H1 (cell line): ENCODE data around the gene TMEM138. TPM values are rescaled to one million over a fixed set of nuclear protein-coding genes. Genes with fewer than 3 reads are reported as not detected.

Experiments
- CTCF ChIA-PET: fragments of 300-600 bp; sonication (Branson Sonifier 250); formaldehyde crosslinking; loops from one replicate; lab custom pipeline; 2021; ENCODE audit not compliant: partially characterized antibody; lab: Charles Lee
- POLR2A ChIA-PET: fragments of 300-600 bp; sonication (Branson Sonifier 250); formaldehyde crosslinking; loops from one replicate; lab custom pipeline; 2021; ENCODE audit warnings: inconsistent platforms; ENCODE audit not compliant: partially characterized antibody; lab: Charles Lee
- DNase-seq, 2 experiments: peaks; one replicate each; pipeline versions ENCODE4 v3.0.0 to v3.0.0-alpha.2; 2010 to 2022; ENCODE audit warnings: low spot score in 2 of 2, low read depth in 1 of 2, mixed read lengths in 1 of 2
- FAIRE-seq: peaks from 2 replicates; lab custom pipeline; 2011; peaks lifted over from hg19 to GRCh38; lab: Jason Lieb, UNC
- H2AFZ ChIP-seq: 2 replicates; pipeline ENCODE4 v1.8.1; 2012; ENCODE audit warnings: low read length, inconsistent platforms
- H2AK5ac ChIP-seq: 2 replicates; pipeline ENCODE4 v1.6.1; 2013; ENCODE audit warnings: low read depth, low read length
- H2BK120ac ChIP-seq: replicated peaks from 2 replicates; pipeline ENCODE3; 2013; ENCODE audit warnings: low read depth, low read length, inconsistent platforms
- H2BK12ac ChIP-seq: 2 replicates; pipeline ENCODE4 v1.6.1; 2013; ENCODE audit warnings: low read depth, low read length
- H2BK15ac ChIP-seq: 2 replicates; pipeline ENCODE4 v1.6.1; 2013; ENCODE audit warnings: low read length
- H2BK20ac ChIP-seq: 2 replicates; pipeline ENCODE4 v1.6.1; 2013; ENCODE audit warnings: low read length
- H2BK5ac ChIP-seq: 2 replicates; pipeline ENCODE4 v1.6.1; 2013; ENCODE audit warnings: low read depth, low read length
- H3K14ac ChIP-seq: 2 replicates; pipeline ENCODE4 v1.6.1; 2013; ENCODE audit warnings: inconsistent platforms; ENCODE audit not compliant: insufficient read length
- H3K18ac ChIP-seq: 2 replicates; pipeline ENCODE4 v1.6.1; 2013; ENCODE audit warnings: low read length; ENCODE audit errors: extremely low read depth
- H3K23ac ChIP-seq: 2 replicates; pipeline ENCODE4 v1.6.1; 2013; ENCODE audit warnings: inconsistent platforms; ENCODE audit not compliant: insufficient read length
- H3K23me2 ChIP-seq: 2 replicates; pipeline ENCODE4 v1.6.1; 2013; ENCODE audit warnings: low read depth, low read length
- H3K27ac ChIP-seq: 2 replicates; pipeline ENCODE4 v1.6.1; 2011; ENCODE audit warnings: low read depth, low read length, inconsistent platforms
- H3K27me3 ChIP-seq, 4 experiments: replicated peaks in 1 of 4; 1 replicate in 1 of 4; 2 replicates in 3 of 4; pipeline versions ENCODE4 v1.6.1 to v1.8.1; 2011 to 2013; ENCODE audit warnings: low read length in 3 of 4, mild to moderate bottlenecking in 3 of 4, inconsistent platforms in 2 of 4, mixed read lengths in 2 of 4, moderate library complexity in 1 of 4; ENCODE audit not compliant: control insufficient read depth in 3 of 4, insufficient read depth in 3 of 4; ENCODE audit errors: extremely low read depth in 1 of 4
- H3K36me3 ChIP-seq, 4 experiments: 2 replicates each; pipeline versions ENCODE4 v1.6.1 to v1.8.1; 2011 to 2013; ENCODE audit warnings: mild to moderate bottlenecking in 4 of 4, low read length in 3 of 4, moderate library complexity in 2 of 4, control low read depth in 1 of 4, inconsistent platforms in 1 of 4; ENCODE audit not compliant: insufficient read depth in 4 of 4, control insufficient read depth in 2 of 4
- H3K4ac ChIP-seq: replicated peaks from 2 replicates; pipeline ENCODE3; 2013; ENCODE audit warnings: low read length, low read depth, mixed read lengths, inconsistent platforms; ENCODE audit not compliant: insufficient read length
- H3K4me1 ChIP-seq, 4 experiments: replicated peaks in 1 of 4; 1 replicate in 1 of 4; 2 replicates in 3 of 4; pipeline versions ENCODE4 v1.6.1 to v1.8.1; 2011 to 2013; ENCODE audit warnings: low read length in 3 of 4, inconsistent platforms in 2 of 4, mixed read lengths in 1 of 4; ENCODE audit not compliant: insufficient read depth in 4 of 4, control insufficient read depth in 3 of 4
- H3K4me2 ChIP-seq, 2 experiments: 2 replicates each; pipeline versions ENCODE4 v1.6.1 to v1.8.1; 2011 to 2013; ENCODE audit warnings: low read depth in 2 of 2, low read length in 2 of 2, control low read depth in 1 of 2, inconsistent platforms in 1 of 2, mild to moderate bottlenecking in 1 of 2; ENCODE audit not compliant: insufficient read depth in 1 of 2
- H3K4me3 ChIP-seq, 4 experiments: fragments of 200-600, 300-600 bp in 1 of 4; sonication (generic), shearing (Covaris generic), sonication (Bioruptor Twin) in 1 of 4; 2 replicates each; pipeline versions ENCODE4 v1.5.1 to v1.8.1; 2011 to 2016; ENCODE audit warnings: low read length in 4 of 4, low read depth in 3 of 4, control low read depth in 2 of 4, inconsistent platforms in 2 of 4, mild to moderate bottlenecking in 2 of 4, mixed read lengths in 1 of 4, moderate library complexity in 1 of 4; ENCODE audit not compliant: insufficient read depth in 2 of 4; ENCODE audit errors: extremely low read depth in 1 of 4
- H3K56ac ChIP-seq: replicated peaks from 2 replicates; pipeline ENCODE3; 2013; ENCODE audit warnings: low read depth, mild to moderate bottlenecking, mixed read lengths, low read length, inconsistent platforms; ENCODE audit not compliant: insufficient read length
- H3K79me1 ChIP-seq: 2 replicates; pipeline ENCODE4 v1.6.1; 2013; ENCODE audit warnings: low read depth, low read length, control low read depth
- H3K79me2 ChIP-seq, 2 experiments: 2 replicates each; pipeline versions ENCODE4 v1.6.1 to v1.8.1; 2012 to 2013; ENCODE audit warnings: low read length in 2 of 2, mild to moderate bottlenecking in 2 of 2, inconsistent platforms in 1 of 2; ENCODE audit not compliant: insufficient read depth in 2 of 2, control insufficient read depth in 1 of 2
- H3K9ac ChIP-seq, 4 experiments: replicated peaks in 1 of 4; 1 replicate in 1 of 4; 2 replicates in 3 of 4; pipeline versions ENCODE4 v1.6.1 to v1.8.1; 2011 to 2013; ENCODE audit warnings: low read depth in 3 of 4, low read length in 3 of 4, control low read depth in 2 of 4, mild to moderate bottlenecking in 2 of 4, moderate library complexity in 2 of 4, inconsistent platforms in 1 of 4; ENCODE audit errors: extremely low read depth in 1 of 4
- H3K9me3 ChIP-seq, 2 experiments: 2 replicates each; pipeline versions ENCODE4 v1.6.1 to v1.8.1; 2012 to 2013; ENCODE audit warnings: mild to moderate bottlenecking in 2 of 2, moderate library complexity in 2 of 2, control low read depth in 1 of 2, inconsistent platforms in 1 of 2, low read depth in 1 of 2, low read length in 1 of 2, mixed read lengths in 1 of 2; ENCODE audit not compliant: insufficient read depth in 2 of 2
- H4K20me1 ChIP-seq, 2 experiments: replicated peaks in 1 of 2; 2 replicates each; pipeline versions ENCODE3 to v1.8.1; 2011 to 2013; ENCODE audit warnings: inconsistent platforms in 2 of 2, low read length in 2 of 2, mild to moderate bottlenecking in 1 of 2; ENCODE audit not compliant: insufficient read depth in 2 of 2, control insufficient read depth in 1 of 2
- H4K5ac ChIP-seq: 2 replicates; pipeline ENCODE4 v1.6.1; 2013; ENCODE audit warnings: low read length, low read depth, mixed read lengths, inconsistent platforms; ENCODE audit not compliant: insufficient read length
- H4K8ac ChIP-seq: 2 replicates; pipeline ENCODE4 v1.8.0; 2013; ENCODE audit warnings: mild to moderate bottlenecking, moderate library complexity, low read length, inconsistent platforms; ENCODE audit not compliant: insufficient read depth; ENCODE audit errors: extremely low read depth
- H4K91ac ChIP-seq: replicated peaks from 2 replicates; pipeline ENCODE3; 2013; ENCODE audit warnings: low read length, mixed read lengths, inconsistent platforms; ENCODE audit not compliant: insufficient read length
- ASH2L ChIP-seq: fragments of 200-600, 300-600 bp; sonication (generic); IDR thresholded peaks from one replicate; pipeline ENCODE4 v1.7.1; 2017; ENCODE audit warnings: low read length
- BCL11A ChIP-seq, 2 experiments: IDR thresholded peaks; one replicate each; pipeline ENCODE4 v1.6.1; 2011; ENCODE audit warnings: low read depth in 2 of 2, low read length in 2 of 2, mild to moderate bottlenecking in 2 of 2
- CBX8 ChIP-seq: fragments of 300-800, 300-1000 bp; sonication (generic); IDR thresholded peaks from 2 replicates; pipeline ENCODE4 v1.7.1; 2016; ENCODE audit warnings: low read depth, low read length, borderline replicate concordance
- JUND ChIP-seq: IDR thresholded peaks from 2 replicates; pipeline ENCODE4 v1.6.1; 2011; ENCODE audit warnings: mild to moderate bottlenecking, improper control_type of control experiment, low read length
- MAFK ChIP-seq: IDR thresholded peaks from 2 replicates; pipeline ENCODE4 v1.6.1; 2012; ENCODE audit warnings: low read depth, mild to moderate bottlenecking, improper control_type of control experiment, low read length
- NRF1 ChIP-seq: IDR thresholded peaks from 2 replicates; pipeline ENCODE4 v1.6.1; 2011; ENCODE audit warnings: mild to moderate bottlenecking, low read depth, low read length, improper control_type of control experiment
- RAD21 ChIP-seq, 2 experiments: IDR thresholded peaks in 1 of 2; conservative IDR thresholded peaks in 1 of 2; 2 replicates each; pipeline ENCODE4 v1.6.1; 2011; ENCODE audit warnings: low read depth in 2 of 2, low read length in 2 of 2, improper control_type of control experiment in 1 of 2, inconsistent platforms in 1 of 2, mild to moderate bottlenecking in 1 of 2, moderate library complexity in 1 of 2
- SIX5 ChIP-seq: IDR thresholded peaks from 2 replicates; pipeline ENCODE4 v1.6.1; 2011; ENCODE audit warnings: mild to moderate bottlenecking, low read depth, low read length
- SP1 ChIP-seq: IDR thresholded peaks from 2 replicates; pipeline ENCODE4 v1.6.1; 2011; ENCODE audit warnings: low read depth, low read length
- WGBS, 2 experiments: shearing (Covaris generic) in 1 of 2; methylation state at CpG; one replicate each; pipeline versions ENCODE4 v1.1.6 to v1.1.7; 2013 to 2015; ENCODE audit warnings: low lambda C conversion rate in 2 of 2, mixed read lengths in 2 of 2, inconsistent platforms in 1 of 2, low coverage in 1 of 2, missing lambda C conversion rate in 1 of 2; ENCODE audit not compliant: insufficient replicate concordance in 2 of 2, insufficient coverage in 1 of 2, insufficient read length in 1 of 2; ENCODE audit errors: extremely low coverage in 1 of 2, missing lambda C conversion rate in 1 of 2; 5-methylcytosine and 5-hydroxymethylcytosine counted together
- polyA plus RNA-seq, 7 experiments: library from polyadenylated mRNA; depleted of rRNA in 3 of 7; stranded (reverse) in 5 of 7; unstranded in 2 of 7; fragments of >200 nt in 5 of 7; fragments of 200-250 nt in 2 of 7; gene quantifications; 1 replicate in 5 of 7; 2 replicates in 1 of 7; 4 replicates in 1 of 7; pipeline versions ENCODE4 v1.2.1 to v1.2.3, GENCODE V29; 2011 to 2013; ENCODE audit warnings: missing spikeins in 2 of 7, mixed read lengths in 2 of 7
- total RNA-seq: library from RNA; stranded (reverse); fragmentation: NEBNext Ultra II Directional; extraction: Animal tissue kit (Norgen Biotek cat#: 25700); gene quantifications from 2 replicates; pipeline ENCODE4 v1.2.1, GENCODE V29; 2021
- TF ChIP-seq, protein P1 (sequence below): IDR thresholded peaks from 2 replicates; pipeline ENCODE4 v1.6.1; 2011; ENCODE audit warnings: low read depth, mild to moderate bottlenecking, low read length; ENCODE audit not compliant: insufficient read depth

The TMEM138 gene
- total and polyA plus RNA-seq, 2 of the 8 experiments (the other 6 are each of a cell fraction or from before 2014, with no cell fraction given): 32.9 to 59.0 TPM

DNA sequence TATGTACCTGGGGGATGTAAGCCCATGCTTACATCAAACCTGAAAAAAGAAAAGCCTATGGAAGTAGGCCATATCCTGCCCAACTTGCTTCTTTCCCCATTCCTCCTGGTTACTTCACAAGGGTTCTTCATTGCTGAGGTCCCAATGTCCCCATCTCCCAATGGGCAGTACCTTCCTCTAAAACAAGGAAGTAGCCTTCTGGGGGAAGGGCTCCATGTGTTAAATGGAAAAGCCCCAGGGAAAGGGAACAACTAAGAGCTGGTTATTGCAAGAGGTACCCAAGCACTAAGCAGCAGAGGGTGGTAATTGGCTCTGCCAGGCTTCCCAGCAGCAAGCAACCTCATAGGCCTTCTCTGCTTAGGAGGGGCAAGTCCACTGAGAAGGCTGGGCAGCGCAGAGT lies 41.5 kb downstream of the TMEM138 start:
- no peaks in the 10 kb centered on the region for H3K9me3 ChIP-seq
- H2BK20ac ChIP-seq: no peak overlapping the region
- TF ChIP-seq ASH2L: no peak
- TF ChIP-seq BCL11A (IDR thresholded peaks at IDR 0.05; ENCODE audit: low read depth in 2 of 2, low read length in 2 of 2): no peak
- no peak for TF ChIP-seq MAFK
- TF ChIP-seq NRF1: no peak
- no peak for TF ChIP-seq JUND
- no peak for TF ChIP-seq SP1
- no peak for TF ChIP-seq SIX5
- TF ChIP-seq RAD21 (IDR thresholded peaks at IDR 0.05 in 1 of 2, conservative IDR thresholded peaks at IDR 0.05 in 1 of 2; ENCODE audit: low read depth in 2 of 2, low read length in 2 of 2): no peak
- TF ChIP-seq, protein P1, sequence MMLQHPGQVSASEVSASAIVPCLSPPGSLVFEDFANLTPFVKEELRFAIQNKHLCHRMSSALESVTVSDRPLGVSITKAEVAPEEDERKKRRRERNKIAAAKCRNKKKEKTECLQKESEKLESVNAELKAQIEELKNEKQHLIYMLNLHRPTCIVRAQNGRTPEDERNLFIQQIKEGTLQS: no peak
- TF ChIP-seq CBX8: no peak
- peaks cover 0 to 8% of the 10 kb centered on the region in 2 experiments for H4K20me1 ChIP-seq
- no peak overlapping the region for H2BK120ac ChIP-seq
- no peak overlapping the region for H2AK5ac ChIP-seq
- no peak overlapping the region for H3K14ac ChIP-seq
- peaks cover 36 to 61% (median 55%) of the 10 kb centered on the region in 4 experiments for H3K36me3 ChIP-seq
- H3K9ac ChIP-seq: no peak overlapping the region
- no peak overlapping the region for H3K4me3 ChIP-seq
- no peaks in the 10 kb centered on the region for H3K79me2 ChIP-seq
- H4K5ac ChIP-seq: no peak overlapping the region
- no peak overlapping the region for H2BK12ac ChIP-seq
- no peak overlapping the region for H3K27ac ChIP-seq
- DNase-seq (no peak), FAIRE-seq (no peak)
- CTCF ChIA-PET: interaction anchor here (0.8 to 3.1 kb wide), 2 partner anchors 68 to 113 kb away, joined by 4 to 9 read pairs; no protein-coding TSS in a partner anchor
- no peak overlapping the region for H3K18ac ChIP-seq
- H3K4ac ChIP-seq: no peak overlapping the region
- H2AFZ ChIP-seq: no peak overlapping the region
- H3K27me3 ChIP-seq: no peaks in the 10 kb centered on the region
- H3K79me1 ChIP-seq: no peaks in the 10 kb centered on the region; the same call in 1 of the 2 replicates
- H3K23ac ChIP-seq: no peak overlapping the region
- no peak overlapping the region for H3K56ac ChIP-seq
- no peak overlapping the region for H4K8ac ChIP-seq
- POLR2A ChIA-PET: interaction anchor here (1.1 to 5.4 kb wide), 7 partner anchors 8 to 92 kb away, joined by 3 to 60 read pairs (median 19); partner anchors contain the start of gene TMEM216
- WGBS, 2 experiments: 86% methylated on average over 1 of the region's 1 CpG; no CpG with 5 or more reads in 1 of the 2 experiments
- H2BK15ac ChIP-seq: no peak overlapping the region
- no peak overlapping the region for H2BK5ac ChIP-seq
- H3K4me2 ChIP-seq: no peak overlapping the region
- H4K91ac ChIP-seq: no peak overlapping the region
- no peaks in the 10 kb centered on the region for H3K4me1 ChIP-seq
- H3K23me2 ChIP-seq: no peaks in the 10 kb centered on the region
